Epidermal melanocyte (primary cell): ENCODE results near the gene CHRDL2.

Experiments
- DNase-seq: peaks from one replicate; pipeline ENCODE4 v3.0.0; 2011; ENCODE audit warnings: low spot score; ENCODE audit not compliant: insufficient read length

The CHRDL2 gene

DNA sequence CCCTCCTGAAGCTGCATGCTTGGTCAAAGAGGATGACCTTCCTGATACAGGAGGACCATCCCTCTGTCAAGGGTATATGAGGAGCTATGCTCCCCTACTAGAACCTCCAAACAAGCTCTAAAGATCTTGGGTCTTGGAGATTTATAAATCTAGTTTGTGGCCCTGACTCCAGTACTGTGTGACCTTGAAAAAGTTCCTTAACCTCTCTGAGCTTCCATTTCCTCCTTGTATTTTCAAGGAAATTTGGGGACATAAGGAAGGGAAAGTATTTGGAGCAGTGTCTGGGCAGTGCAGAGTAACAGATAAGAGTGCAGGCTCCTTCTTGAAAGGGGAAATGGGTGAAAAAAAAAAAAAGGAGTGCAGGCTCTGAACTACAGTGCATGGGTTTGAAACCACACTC, 45.9 kb downstream of the CHRDL2 start:
- no peak for DNase-seq

GRCh38 chr11:74684661-74685060, 46.6 kb downstream of the CHRDL2 start:
- DNase-seq: no peak

GRCh38 chr11:74683941-74684481, 47.2 kb downstream of the CHRDL2 start:
- DNase-seq: no peak

DNA sequence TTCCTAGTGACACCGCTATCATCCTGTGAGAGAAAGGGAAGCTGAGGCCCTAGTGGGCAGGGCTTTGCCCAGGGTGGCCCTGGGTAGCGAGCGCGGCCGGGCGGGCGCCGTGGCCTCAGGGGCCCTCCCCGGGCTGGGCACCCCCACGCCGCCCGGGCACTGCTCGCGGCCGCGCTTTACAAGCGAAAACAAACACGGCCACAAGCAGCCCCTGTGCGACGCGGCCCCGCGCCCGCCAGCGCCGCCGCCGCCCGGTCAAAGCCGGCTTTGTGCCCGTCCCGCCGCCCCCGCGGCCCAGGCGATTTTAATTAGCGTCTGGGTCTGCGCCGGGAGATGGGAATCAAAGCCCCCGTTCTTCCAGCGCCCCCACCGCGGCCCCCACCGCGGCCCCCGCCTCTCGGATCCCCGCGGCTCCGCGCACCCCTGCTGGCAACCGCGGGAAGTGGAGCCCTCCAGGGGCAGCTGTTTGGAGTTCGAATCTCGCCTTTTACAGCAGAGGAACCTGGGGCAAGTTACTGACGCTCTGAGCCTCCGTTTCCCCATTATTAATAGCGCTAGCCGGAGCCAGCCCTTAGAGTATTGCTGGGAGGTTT, 47.9 kb downstream of the CHRDL2 start:
- no peak for DNase-seq

DNA sequence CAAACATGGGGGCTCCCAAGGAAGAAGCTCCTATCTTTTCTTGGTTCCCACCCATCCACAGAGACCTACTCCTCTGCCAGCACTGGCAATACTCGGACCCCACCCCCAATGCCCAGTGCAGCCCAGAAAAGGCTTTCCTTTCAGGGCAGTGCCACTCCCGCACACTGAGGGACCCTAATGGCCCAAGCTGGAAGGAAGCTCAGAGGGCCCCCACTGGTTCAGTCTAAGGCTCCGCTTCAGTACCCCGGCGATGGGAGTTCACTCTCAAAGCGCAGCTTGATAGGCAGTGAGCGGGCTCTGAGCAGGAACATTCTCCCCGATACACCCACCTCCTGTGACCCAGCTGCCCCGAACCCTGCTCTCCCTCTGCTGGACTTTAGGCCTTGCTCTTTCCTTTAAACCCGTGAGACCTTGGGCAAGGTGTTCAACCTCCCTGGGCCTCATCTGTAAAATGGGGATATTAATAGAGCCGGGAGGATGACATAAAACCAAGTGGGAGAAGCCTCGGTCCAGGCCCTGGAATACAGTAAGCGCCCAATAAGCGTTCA, 48.4 kb downstream of the CHRDL2 start:
- DNase-seq: no peak

- no peak for DNase-seq
Measured at GRCh38 chr11:74681686-74682651, 49.3 kb downstream of the CHRDL2 start.

- DNase-seq: no peak
Measured at GRCh38 chr11:74680703-74681531, 50.3 kb downstream of the CHRDL2 start.

- DNase-seq: no peak
Measured at GRCh38 chr11:74680035-74680671, 51.1 kb downstream of the CHRDL2 start.

GRCh38 chr11:74679513-74679865, 51.7 kb downstream of the CHRDL2 start:
- no peak for DNase-seq

DNA sequence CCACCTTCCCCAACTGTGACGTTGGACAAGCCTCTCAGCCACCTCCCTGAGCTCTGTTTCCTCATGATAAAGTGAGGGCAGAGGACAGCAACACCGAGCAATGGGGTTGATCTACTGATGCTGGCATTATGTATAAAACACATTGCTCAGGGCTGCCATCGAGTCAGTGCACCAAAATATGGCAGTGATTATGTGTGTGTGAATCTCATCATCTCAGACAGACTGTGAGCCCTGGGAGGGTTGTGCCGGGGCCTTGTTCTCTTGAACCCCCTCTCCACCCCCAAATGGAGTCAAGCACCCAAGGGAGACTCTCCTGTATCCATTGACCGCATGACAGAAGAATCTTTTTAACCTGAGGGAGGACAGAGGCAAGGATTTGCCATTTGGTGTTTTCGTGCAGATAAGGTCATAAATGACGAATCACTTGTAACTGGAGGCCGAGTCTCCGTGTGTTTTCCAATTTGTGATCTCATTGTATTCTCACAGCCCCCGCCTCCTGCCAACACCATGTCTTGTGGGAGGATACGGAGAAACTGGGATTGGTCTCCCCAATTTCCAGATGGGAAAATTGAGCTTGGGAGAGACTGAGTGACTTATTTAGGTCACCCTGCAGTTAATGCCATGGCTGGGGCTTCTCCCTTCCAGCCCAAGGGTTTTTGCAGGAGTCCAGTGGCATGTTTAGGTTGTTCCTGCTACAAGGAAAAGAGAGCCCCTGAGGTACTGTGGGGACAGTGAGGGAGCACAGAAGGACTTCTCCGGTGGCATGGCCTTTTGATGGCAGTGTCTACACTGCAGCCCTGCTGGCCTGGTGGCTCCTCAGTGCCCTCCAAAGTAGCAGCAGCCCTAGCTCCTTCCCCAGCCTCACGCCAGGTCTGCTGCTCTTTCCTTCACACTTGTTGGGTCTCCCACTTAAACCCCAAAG, 52.4 kb downstream of the CHRDL2 start:
- DNase-seq: no peak

DNA sequence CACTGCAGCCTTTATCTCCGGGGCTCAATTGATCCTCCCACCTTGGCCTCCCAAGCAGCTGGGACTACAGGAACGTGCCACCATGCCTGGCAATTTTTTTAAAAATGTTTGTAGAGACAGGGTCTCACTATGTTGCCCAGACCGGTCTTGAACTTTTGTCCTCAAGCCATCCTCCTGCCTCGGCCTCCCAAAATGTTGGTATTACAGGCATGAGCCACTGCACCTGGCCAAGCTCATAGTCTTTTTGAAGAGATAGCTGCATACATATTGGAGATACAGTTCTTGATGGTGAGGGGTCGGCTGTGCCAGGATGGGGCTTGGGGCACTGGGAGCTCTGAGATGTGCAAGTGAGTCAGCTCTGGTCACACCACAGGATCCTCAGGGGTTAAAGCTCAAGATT, 53.2 kb downstream of the CHRDL2 start:
- DNase-seq: no peak

DNA sequence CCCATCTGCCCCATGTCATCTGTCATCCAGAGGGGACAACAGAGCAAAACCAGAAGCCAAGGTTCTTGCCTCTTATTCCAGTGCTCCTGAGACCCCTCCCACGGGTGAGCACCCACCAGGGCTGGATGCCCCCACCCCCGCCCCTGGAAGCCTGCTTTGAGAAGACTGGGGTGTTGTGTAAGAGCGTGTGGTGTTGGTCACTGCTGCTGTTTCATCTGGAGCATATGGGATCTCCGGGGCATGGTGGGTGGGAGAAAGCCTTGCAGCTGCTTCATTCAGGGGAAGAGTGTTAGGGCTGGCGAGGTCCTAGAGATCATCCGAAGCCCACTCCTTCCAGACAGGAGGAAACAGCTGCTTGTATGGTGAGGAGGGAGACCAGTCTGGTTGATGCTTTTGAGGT, 54.1 kb downstream of the CHRDL2 start:
- DNase-seq: no peak

- DNase-seq: no peak
Measured at GRCh38 chr11:74676596-74676995, 54.6 kb downstream of the CHRDL2 start.

- DNase-seq: no peak
Measured at GRCh38 chr11:74675761-74676160, 55.5 kb downstream of the CHRDL2 start.

- DNase-seq: no peak
Measured at GRCh38 chr11:74673693-74674360, 57.4 kb downstream of the CHRDL2 start.

DNA sequence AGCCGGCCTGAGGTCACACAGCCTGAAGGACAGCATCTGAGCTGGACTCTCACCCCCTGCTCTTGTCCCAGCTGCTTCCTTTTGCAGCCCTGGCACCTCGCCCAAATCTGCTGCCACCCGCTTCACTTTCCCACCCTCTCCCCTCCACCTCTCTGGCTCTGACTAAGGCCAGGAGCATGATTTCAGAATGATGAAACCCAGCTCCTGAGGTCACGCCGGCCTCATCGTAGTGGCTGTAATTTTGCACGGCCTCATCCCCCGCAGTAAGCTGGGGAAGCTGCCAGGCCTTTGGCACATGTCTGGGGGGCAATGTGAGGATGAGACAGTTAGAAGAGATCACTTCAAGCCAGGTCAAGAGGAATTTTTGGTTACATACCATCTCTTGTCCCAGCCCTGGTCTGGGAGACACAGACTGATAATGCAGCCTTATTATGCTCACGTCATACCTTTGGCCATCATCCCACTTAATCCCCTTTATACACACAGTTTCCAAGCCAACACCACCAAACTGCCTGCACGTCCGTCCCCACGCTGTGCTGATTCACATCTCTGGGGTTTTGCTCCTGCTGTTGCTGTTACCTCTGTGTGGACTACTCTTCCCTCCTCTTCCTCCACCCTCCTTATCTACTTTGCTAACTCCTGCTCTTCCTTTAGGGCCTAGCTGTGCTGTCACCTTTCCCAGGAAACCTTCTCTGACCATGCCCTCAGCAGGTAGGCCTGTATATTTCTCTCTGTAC, 58.1 kb downstream of the CHRDL2 start:
- no peak for DNase-seq

DNA sequence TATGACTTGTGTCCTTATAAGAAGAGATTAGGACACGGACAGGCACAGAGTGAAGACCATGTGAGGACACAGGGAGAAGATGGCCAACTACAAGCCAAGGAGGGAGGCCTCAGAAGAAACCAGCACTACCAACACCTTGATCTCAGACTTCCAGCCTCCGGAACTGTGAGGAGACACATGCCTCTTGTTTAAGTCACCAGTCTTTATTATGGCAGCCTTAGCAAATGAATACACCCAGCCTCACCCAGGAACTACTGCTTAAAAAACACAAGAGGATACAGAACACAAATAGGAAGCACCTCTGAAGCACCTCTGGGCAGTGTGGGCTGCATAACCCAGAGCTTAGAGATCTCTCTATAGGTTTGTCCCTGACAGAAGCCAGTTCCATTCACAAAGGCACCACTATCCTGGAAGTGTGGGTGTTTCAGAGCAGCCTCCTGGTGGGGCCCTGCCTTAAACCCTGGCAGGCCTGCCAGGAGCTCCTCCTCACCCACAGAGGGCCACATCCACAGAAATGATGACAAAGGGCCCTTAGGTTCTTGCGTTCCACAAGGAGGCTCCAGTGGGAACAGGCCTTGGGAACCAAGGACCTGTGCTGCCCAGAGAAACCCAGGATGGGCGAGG, 58.8 kb downstream of the CHRDL2 start:
- no peak for DNase-seq

DNA sequence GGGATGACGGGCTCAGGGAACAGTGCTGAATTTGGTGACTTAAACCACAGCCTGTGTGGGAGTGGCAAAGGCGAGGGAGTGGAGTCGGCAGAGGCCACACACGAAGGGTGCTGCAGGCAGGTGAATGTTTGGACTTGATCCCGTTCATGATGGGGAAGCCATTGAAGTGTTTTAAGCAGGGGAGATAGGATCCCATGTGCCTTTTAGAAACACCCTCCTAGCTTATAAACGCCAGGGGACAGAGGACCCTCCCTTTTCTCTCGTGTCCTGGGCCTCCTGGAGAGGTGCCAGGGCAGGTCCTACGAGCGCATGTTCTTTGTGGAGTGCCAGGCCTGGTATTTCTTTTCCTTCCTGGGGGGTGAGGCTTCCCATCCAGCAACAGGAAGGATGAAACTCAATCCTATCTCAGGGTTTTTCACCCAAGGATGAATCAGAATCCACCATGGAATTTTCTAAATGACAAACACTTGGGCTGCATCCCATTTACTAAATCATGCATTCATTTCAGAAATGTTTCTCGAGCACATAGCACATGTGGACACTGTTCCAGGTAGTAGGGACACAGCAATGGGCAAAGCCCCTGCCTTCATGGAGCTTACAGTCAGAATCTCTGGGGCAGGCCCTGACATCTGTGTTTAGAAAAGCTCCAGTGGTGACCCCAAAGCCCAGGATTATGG, 59.6 kb downstream of the CHRDL2 start:
- no peak for DNase-seq
